Stimulated activated CD8-positive, alpha-beta memory T cell treated with anti-CD3 and anti-CD28 coated beads, Interleukin-15, amount 100 ng/mL, for 4 hours (primary cell): ENCODE data around the gene ENKUR.
"Not testable (repeated sequence)": the region's sequence is repeated elsewhere in the genome, so short reads cannot be mapped to it uniquely, and the experiment has no call there.

ENCODE experiments used
- DNase-seq, 2 donors: peaks; one replicate each; pipeline ENCODE4 v3.0.0-alpha.2; 2020; ENCODE audit warnings: low read depth in 2 of 2

The ENKUR gene

GRCh38 chr10:24973163-24973562, 42.8 kb downstream of the ENKUR start:
- no peak for DNase-seq

- DNase-seq, result no peak
Observed at GRCh38 chr10:24971374-24971773, 44.6 kb downstream of the ENKUR start.

GRCh38 chr10:24969841-24970281, 46.1 kb downstream of the ENKUR start:
- DNase-seq, result no peak

- DNase-seq, result not testable (repeated sequence)
Observed at GRCh38 chr10:24968951-24969350, 47.0 kb downstream of the ENKUR start.

GRCh38 chr10:24968349-24968748, 47.6 kb downstream of the ENKUR start:
- DNase-seq, result no peak

GRCh38 chr10:24966962-24967481, 48.9 kb downstream of the ENKUR start:
- DNase-seq, result no peak

GRCh38 chr10:24965051-24965450, 50.9 kb downstream of the ENKUR start:
- DNase-seq, result no peak

- no peak for DNase-seq
Observed at GRCh38 chr10:24963521-24964041, 52.4 kb downstream of the ENKUR start.

- DNase-seq, result no peak
Observed at GRCh38 chr10:24962995-24963394, 53.0 kb downstream of the ENKUR start.

GRCh38 chr10:24961582-24961981, 54.4 kb downstream of the ENKUR start:
- no peak for DNase-seq

GRCh38 chr10:24959382-24959730, 56.6 kb downstream of the ENKUR start:
- DNase-seq, result no peak

- no peak for DNase-seq
Observed at GRCh38 chr10:24958721-24959381, 57.1 kb downstream of the ENKUR start.

- DNase-seq, result no peak
Observed at GRCh38 chr10:24958091-24958720, 57.8 kb downstream of the ENKUR start.

- DNase-seq, result not testable (repeated sequence)
Observed at GRCh38 chr10:24957624-24958051, 58.3 kb downstream of the ENKUR start.

- DNase-seq, result no peak
Observed at GRCh38 chr10:24953675-24954074, 62.3 kb downstream of the ENKUR start.

- DNase-seq, result peak; percentile 14 to 29
Observed at GRCh38 chr10:24952707-24953645, 63.0 kb downstream of the ENKUR start.

- DNase-seq, result peak in 1 of 2 donors; percentile 1
Observed at GRCh38 chr10:24952143-24952706, 63.7 kb downstream of the ENKUR start, which contains the start of gene PRTFDC1. Gene PRTFDC1 (minus strand): TSS chr10:24952606. CDS start chr10:24952575, 31 bp downstream.

GRCh38 chr10:24951201-24952142, 64.5 kb downstream of the ENKUR start:
- no peak for DNase-seq

GRCh38 chr10:24950439-24950838, 65.5 kb downstream of the ENKUR start:
- DNase-seq, result no peak

- DNase-seq, result no peak
Observed at GRCh38 chr10:24949616-24950015, 66.3 kb downstream of the ENKUR start.
